AG04450 (cell line): ENCODE results near the gene MACROD2. TPM values are rescaled to one million over a fixed set of nuclear protein-coding genes. Genes with fewer than 3 reads are reported as not detected.

Experiments used
- CTCF ChIA-PET: fragments of 300-600, 350-600 bp; formaldehyde crosslinking; extraction: SDS; loops from one replicate; lab custom pipeline; 2022; ENCODE audit warnings: antibody characterized with exemption, inconsistent platforms; lab: Charles Lee
- POLR2A ChIA-PET: fragments of 350-600 bp; formaldehyde crosslinking; extraction: SDS; loops from one replicate; lab custom pipeline; 2021; ENCODE audit warnings: antibody characterized with exemption, inconsistent platforms; lab: Yijun Ruan, JAX
- DNase-seq: peaks from one replicate; pipeline ENCODE4 v3.0.0-alpha.2; 2011; ENCODE audit warnings: low read depth, low spot score
- H3K27ac ChIP-seq: one replicate; pipeline ENCODE4 v1.5.1; 2012; ENCODE audit warnings: low read depth, low read length, control low read depth
- H3K27me3 ChIP-seq: one replicate; pipeline ENCODE4 v1.6.0; 2012; ENCODE audit warnings: low read length; ENCODE audit not compliant: control insufficient read depth, insufficient read depth
- H3K4me3 ChIP-seq: 2 replicates; pipeline ENCODE4 v1.5.1; 2011; ENCODE audit warnings: mild to moderate bottlenecking, low read depth, low read length, control low read depth
- H3K9me3 ChIP-seq: 2 replicates; pipeline ENCODE4 v1.5.1; 2012; ENCODE audit warnings: low read length; ENCODE audit not compliant: control insufficient read depth, insufficient read depth
- polyA plus RNA-seq: library from polyadenylated mRNA; depleted of rRNA; stranded (reverse); fragments of >200 nt; gene quantifications from 2 replicates; pipeline ENCODE4 v1.2.3, GENCODE V29; 2011
- TF ChIP-seq, protein P1 (sequence below): IDR thresholded peaks from 2 replicates; pipeline ENCODE4 v1.5.1; 2011; ENCODE audit warnings: low read depth, low read length, control low read depth, inconsistent platforms

MACROD2 gene
- polyA plus RNA-seq, 1 experiment: 0.02 TPM

DNA sequence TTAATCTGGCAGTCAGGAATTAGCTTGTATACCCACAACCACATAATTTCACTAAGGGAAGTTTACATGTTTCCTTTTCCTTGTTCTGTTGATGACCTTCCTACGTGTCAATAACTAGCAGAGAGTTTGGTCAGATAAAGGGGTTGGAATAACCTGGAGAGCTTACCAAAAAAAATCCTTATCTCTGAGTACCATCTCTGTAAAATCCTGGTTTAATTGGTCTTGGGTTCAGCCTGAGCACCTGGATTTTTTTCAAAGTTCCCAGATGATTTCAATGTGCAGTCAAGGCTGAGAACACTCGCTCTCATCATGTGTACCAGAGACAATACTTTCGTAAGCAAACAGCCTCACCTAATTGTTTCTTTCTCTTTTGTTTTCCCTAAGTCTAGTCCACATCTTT, 825.9 kb downstream of the MACROD2 start:
- Histone ChIP-seq H3K4me3 (no peak overlapping the region), H3K27ac (no peak overlapping the region), H3K27me3 (no peaks in the 10 kb centered on the region), H3K9me3 (no peaks in the 10 kb centered on the region)
- ChIA-PET CTCF (no interaction called here), POLR2A (no interaction called here)
- TF ChIP-seq, protein P1, sequence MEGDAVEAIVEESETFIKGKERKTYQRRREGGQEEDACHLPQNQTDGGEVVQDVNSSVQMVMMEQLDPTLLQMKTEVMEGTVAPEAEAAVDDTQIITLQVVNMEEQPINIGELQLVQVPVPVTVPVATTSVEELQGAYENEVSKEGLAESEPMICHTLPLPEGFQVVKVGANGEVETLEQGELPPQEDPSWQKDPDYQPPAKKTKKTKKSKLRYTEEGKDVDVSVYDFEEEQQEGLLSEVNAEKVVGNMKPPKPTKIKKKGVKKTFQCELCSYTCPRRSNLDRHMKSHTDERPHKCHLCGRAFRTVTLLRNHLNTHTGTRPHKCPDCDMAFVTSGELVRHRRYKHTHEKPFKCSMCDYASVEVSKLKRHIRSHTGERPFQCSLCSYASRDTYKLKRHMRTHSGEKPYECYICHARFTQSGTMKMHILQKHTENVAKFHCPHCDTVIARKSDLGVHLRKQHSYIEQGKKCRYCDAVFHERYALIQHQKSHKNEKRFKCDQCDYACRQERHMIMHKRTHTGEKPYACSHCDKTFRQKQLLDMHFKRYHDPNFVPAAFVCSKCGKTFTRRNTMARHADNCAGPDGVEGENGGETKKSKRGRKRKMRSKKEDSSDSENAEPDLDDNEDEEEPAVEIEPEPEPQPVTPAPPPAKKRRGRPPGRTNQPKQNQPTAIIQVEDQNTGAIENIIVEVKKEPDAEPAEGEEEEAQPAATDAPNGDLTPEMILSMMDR: no peak
- no peak for DNase-seq

DNA sequence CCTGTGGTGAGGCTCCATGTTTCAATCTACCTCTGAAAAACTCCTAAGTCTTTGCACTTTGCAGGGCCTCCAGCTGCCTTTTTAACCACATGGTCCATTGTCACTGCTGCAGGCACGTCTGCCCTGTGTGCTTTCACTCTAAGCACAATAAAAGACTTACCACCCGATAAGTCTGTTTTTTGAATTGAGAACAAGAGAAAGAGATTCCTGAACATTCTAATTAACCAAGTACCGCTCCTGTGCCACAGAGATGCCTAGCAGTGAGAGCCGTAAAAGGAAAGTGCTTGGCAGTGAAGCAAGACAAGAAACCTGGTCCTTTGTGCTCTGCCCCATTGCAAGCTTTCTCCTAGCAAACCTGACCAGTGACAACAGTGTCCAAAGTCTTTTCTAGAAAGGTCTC, 829.7 kb downstream of the MACROD2 start:
- H3K27ac ChIP-seq: no peak overlapping the region
- no peak for DNase-seq
- H3K4me3 ChIP-seq: no peak overlapping the region
- H3K27me3 ChIP-seq: no peaks in the 10 kb centered on the region
- CTCF ChIA-PET: no interaction called here
- POLR2A ChIA-PET: no interaction called here
- H3K9me3 ChIP-seq: no peaks in the 10 kb centered on the region
- TF ChIP-seq, protein P1: no peak

DNA sequence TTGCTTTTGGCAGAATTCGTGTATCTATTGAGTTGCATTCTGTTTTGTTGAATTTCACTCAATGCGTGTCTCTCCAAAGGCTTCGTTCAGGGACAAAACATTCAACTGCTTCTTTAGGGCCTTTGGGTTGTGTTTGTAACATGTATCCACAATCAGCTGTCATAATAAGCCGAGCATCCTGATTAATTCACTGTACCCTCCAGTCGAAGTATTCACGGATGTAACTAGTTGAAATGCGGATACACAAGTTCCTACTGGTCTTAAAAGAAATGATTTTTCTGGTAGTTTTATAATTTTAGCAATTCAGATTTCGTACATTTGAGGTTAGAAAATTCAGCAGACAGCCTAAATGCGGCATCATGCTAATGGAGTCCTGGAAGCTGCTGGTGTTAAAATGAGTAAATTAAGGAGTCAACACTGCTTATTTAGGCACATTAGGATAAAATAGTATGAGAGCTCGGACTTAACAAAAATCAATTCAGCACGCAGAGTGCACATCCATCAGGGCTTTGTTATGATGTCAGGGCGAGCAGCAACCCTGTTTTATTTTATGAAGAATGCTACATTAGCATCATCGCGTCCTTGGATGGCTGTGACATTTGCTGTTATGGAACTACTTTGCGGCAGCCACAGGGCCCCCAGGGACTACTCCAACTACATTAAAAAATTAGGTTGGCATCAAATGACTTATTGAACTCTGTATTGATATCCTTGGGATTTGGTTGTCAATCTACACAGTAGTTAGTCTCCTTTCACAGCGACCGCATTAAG, 831.4 kb downstream of the MACROD2 start:
- Histone ChIP-seq H3K9me3 (no peaks in the 10 kb centered on the region), H3K27ac (no peak overlapping the region), H3K27me3 (no peaks in the 10 kb centered on the region), H3K4me3 (no peak overlapping the region)
- CTCF ChIA-PET: no interaction called here
- POLR2A ChIA-PET: no interaction called here
- no peak for DNase-seq
- TF ChIP-seq, protein P1: no peak

DNA sequence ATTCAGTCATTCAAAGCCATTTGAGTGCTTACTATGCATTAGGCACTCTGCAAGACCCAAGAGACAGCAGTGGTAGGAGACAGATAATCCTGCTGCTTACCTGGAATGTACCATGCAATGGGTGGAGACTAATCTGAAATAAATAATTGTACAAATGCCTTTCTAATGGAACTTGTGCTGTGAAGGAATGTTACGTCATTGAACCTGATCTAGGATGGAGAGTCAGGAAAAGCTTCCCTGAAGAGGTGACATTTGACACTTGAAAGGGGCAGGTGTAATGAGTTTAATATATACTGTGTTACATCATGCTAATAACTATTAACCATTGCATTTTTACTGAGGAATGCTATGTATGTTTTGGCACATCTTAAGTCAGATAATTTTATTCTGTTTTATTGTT, 833.1 kb downstream of the MACROD2 start:
- TF ChIP-seq, protein P1: no peak
- H3K27ac ChIP-seq: no peak overlapping the region
- ChIA-PET CTCF (interaction anchor here (0.7 kb wide), 1 partner anchor 1932 kb away, joined by 5 read pairs; no protein-coding TSS in a partner anchor), POLR2A (no interaction called here)
- DNase-seq: no peak
- no peaks in the 10 kb centered on the region for H3K27me3 ChIP-seq
- H3K9me3 ChIP-seq: no peaks in the 10 kb centered on the region
- H3K4me3 ChIP-seq: no peak overlapping the region

DNA sequence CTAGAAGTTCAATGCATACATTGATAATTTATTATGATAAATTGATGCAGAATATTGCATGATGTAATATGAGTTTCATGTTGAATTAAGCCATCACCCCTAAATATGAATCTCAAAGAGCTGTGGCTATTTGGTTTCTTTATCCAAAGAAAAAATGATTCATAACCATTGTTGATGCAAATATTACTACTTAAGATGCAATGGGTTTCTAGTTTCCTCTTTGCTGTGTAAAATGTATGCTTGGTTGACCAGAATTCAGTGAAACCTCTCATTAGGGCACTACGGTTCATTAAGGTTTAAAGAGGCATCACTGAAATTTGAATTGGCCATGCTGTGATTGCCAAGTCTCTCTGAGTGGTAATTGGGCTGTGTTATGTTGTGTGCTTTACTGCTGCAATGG, 834.6 kb downstream of the MACROD2 start:
- ChIA-PET POLR2A (interaction anchor here (0.7 kb wide), 1 partner anchor 233 kb away, joined by 3 read pairs; no protein-coding TSS in a partner anchor), CTCF (no interaction called here)
- no peak overlapping the region for H3K4me3 ChIP-seq
- H3K27me3 ChIP-seq: no peaks in the 10 kb centered on the region
- DNase-seq: no peak
- TF ChIP-seq, protein P1: no peak
- H3K9me3 ChIP-seq: no peaks in the 10 kb centered on the region
- no peak overlapping the region for H3K27ac ChIP-seq
